ENCODE measurements around the gene NFE2L2. TPM values are rescaled to one million over a fixed set of nuclear protein-coding genes. Genes with fewer than 3 reads are reported as not detected.
"Not testable (repeated sequence)": the region's sequence is repeated elsewhere in the genome, so short reads cannot be mapped to it uniquely, and the experiment has no call there.

NFE2L2 gene
- 149 TPM for total RNA-seq

- ATAC-seq, result peak; percentile 93
- intact Hi-C loops (cut with DNase I), result loop anchor here (10.0 kb wide), 1 partner anchor 100 kb away; no protein-coding TSS in a partner anchor
- peak; percentile 98 for DNase-seq (ENCODE audit: low spot score)
Observed at GRCh38 chr2:177264693-177265587, at the start of gene NFE2L2. NFE2L2 (minus strand) TSS chr2:177264727; CDS start chr2:177264576, 151 bp downstream.

GRCh38 chr2:177314194-177314593 is 49.7 kb upstream of the NFE2L2 start:
- intact Hi-C loops (cut with DNase I), result no loop called here
- ATAC-seq (peak; percentile 82), DNase-seq (ENCODE audit: low spot score) (no peak)

- intact Hi-C loops (cut with DNase I), result no loop called here
- ATAC-seq (no peak), DNase-seq (ENCODE audit: low spot score) (no peak)
Observed at GRCh38 chr2:177313162-177313781, 48.7 kb upstream of the NFE2L2 start.

DNA sequence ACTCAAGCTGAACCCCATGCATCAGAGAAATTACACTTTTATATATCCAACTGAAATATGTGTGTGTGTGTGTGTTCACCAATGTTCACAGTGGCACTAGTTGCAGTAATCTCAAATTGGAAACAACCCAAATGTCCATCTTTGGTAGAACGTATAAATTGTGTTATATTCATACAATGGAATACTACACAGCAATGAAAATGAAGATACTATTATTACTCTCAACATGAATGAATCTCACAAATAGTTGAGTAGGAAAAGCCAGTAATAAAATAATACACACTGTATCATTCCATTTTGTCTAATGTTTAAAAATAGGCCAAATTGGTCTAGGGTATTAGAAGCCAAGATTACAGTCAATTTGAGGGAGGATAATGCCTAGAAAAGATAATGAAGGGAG is 48.0 kb upstream of the NFE2L2 start:
- no peak for ATAC-seq
- no peak for DNase-seq (ENCODE audit: low spot score)
- intact Hi-C loops (cut with DNase I), result no loop called here

- intact Hi-C loops (cut with DNase I); ATAC-seq; DNase-seq (ENCODE audit: low spot score): not testable (repeated sequence)
Observed at GRCh38 chr2:177309672-177310309, 45.3 kb upstream of the NFE2L2 start.

DNA sequence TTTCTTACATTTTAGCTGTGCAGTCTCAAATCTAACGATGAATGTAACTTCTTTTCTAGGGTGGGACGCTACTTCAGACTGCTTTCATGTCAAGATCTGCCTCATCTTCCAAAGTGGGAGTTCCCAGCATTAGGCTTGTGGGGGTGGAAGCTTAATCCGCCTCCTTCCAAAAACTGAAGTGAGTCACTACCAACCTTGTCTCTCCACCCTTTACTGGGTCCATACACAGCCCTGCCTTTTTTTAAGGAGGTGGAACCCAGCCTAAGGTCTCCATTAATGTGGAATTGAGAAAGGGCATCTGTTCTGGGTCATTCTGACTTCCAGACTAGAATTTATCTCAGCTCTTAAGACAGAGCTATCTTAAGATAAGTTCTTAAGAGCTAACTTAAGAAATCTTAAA is 42.0 kb upstream of the NFE2L2 start:
- intact Hi-C loops (cut with DNase I), result no loop called here
- ATAC-seq (no peak), DNase-seq (ENCODE audit: low spot score) (no peak)

DNA sequence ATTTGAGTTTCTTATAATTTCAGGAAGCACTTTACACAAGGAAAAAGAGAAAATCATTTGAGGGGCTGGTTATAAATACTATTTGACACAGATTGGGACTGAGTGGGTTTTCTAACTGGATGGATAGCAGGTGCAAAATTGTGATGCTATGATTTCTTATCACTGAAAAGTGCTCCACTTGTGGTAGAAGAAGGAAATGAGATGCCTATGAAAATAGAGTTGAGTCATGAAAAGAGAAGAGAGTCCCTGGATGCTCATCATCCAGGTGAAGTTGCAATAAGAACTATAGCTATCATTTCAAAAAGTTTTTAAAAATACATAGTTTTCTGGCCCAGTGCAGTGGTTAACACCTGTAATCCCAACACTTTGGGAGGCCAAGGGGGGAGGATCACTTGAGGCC is 39.4 kb upstream of the NFE2L2 start:
- ATAC-seq (no peak), DNase-seq (ENCODE audit: low spot score) (no peak)
- intact Hi-C loops (cut with DNase I), result no loop called here

DNA sequence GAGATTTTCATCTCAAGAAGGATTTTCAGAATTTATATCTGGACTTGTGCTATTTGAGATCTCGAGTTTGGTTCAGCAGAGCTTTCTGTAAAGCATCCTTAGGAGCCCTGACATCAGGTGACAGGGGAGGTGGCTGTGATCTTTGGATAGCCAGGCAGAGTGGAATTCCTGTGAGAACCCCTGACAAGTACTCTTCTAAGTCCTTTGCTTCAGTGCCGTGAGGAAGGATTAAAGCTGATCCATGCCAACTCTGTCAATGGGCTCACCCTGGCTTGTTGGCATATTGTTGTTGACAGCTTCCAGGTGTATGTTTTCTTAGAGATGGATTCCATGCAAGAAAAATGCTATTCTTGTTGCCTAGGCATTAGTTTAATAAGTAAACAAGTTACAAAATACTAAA is 38.0 kb upstream of the NFE2L2 start:
- intact Hi-C loops (cut with DNase I), result no loop called here
- no peak for DNase-seq (ENCODE audit: low spot score)
- no peak for ATAC-seq

DNA sequence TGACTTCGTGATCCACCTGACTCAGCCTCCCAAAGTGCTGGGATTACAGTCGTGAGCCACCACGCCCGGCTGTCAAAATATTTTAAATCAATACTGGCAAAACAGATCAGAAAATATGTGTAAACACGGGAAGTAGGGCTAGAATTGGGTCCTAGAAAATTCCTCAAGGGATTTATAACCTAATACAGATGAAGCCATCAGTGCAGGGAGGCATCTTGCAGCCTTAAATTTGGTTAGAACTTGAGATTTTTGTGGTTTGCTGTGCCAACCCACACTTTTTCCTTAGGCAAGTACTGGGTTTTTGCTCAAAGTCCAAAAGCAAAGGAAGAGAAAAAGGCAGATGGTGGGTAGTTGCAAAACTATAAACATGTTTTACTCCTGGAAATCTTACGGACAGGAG is 33.7 kb upstream of the NFE2L2 start:
- intact Hi-C loops (cut with DNase I), result no loop called here
- no peak for ATAC-seq
- no peak for DNase-seq (ENCODE audit: low spot score)

DNA sequence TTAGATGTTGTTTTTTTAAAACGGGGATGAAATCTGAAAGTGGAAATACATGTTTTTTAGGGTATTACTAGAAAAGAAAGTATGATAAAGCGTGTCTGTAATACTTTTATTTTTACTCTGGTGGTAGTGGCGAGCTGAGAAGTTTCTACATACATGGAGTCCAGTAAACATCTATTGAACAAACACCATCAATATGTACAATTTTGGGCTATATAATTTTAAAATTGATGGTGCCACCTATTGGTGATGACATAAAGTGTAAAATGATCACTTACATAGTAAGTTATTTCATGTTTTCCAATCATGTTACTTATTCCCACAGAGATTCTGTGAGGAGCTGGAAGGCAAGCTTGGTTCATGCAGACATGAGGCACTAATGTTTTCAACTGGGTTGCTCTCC is 31.5 kb upstream of the NFE2L2 start:
- intact Hi-C loops (cut with DNase I), result no loop called here
- DNase-seq (ENCODE audit: low spot score) (no peak), ATAC-seq (peak; percentile 47)

DNA sequence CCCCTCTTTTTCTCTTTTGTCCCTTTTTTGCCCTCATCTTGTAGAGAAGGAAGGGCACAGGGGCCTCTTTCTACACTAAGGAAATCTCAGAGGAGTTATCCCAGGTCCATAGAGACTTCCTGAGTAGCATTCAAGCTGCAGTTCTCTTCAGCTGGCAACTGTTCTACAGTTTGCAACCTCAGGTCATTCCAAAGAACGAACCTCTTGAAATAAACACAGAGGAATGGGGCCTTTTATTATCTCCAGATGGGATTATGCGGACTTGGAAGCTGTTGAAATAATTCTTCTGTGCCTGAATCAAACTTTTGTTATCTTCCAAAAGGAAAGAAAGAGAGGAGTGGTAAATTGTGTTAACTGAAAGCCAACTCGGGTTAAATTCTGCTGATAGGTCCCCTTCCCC is 31.0 kb upstream of the NFE2L2 start:
- intact Hi-C loops (cut with DNase I), result no loop called here
- DNase-seq (ENCODE audit: low spot score) (no peak), ATAC-seq (peak; percentile 96)

DNA sequence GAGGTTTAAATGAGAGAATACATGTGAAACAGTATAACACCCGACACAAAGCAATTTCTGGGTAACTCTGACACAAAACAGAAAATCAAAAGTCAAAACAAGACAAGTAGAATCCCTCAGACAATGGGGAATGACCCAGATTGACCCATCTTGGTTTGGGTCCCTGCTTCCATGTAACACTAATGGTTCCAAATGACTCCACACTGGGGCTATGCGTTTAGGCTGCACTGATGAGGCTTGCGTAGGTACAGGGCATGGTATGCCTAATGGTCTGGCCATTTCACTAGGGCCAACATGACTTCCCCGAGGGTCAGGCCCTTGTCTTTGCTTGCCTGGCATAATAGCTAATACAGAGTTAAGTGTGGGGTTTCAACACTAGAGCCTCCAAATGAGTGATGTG is 27.2 kb upstream of the NFE2L2 start:
- intact Hi-C loops (cut with DNase I), result no loop called here
- DNase-seq (ENCODE audit: low spot score) (no peak), ATAC-seq (no peak)

GRCh38 chr2:177289824-177290628 is 25.5 kb upstream of the NFE2L2 start:
- intact Hi-C loops (cut with DNase I), result no loop called here
- ATAC-seq, result no peak

GRCh38 chr2:177287814-177288213 is 23.3 kb upstream of the NFE2L2 start:
- intact Hi-C loops (cut with DNase I), result no loop called here
- ATAC-seq (peak; percentile 55), DNase-seq (ENCODE audit: low spot score) (no peak)

More at GRCh38 chr2:177289824-177290628, 25.5 kb upstream of the NFE2L2 start:
- DNase-seq (ENCODE audit: low spot score), result no peak

DNA sequence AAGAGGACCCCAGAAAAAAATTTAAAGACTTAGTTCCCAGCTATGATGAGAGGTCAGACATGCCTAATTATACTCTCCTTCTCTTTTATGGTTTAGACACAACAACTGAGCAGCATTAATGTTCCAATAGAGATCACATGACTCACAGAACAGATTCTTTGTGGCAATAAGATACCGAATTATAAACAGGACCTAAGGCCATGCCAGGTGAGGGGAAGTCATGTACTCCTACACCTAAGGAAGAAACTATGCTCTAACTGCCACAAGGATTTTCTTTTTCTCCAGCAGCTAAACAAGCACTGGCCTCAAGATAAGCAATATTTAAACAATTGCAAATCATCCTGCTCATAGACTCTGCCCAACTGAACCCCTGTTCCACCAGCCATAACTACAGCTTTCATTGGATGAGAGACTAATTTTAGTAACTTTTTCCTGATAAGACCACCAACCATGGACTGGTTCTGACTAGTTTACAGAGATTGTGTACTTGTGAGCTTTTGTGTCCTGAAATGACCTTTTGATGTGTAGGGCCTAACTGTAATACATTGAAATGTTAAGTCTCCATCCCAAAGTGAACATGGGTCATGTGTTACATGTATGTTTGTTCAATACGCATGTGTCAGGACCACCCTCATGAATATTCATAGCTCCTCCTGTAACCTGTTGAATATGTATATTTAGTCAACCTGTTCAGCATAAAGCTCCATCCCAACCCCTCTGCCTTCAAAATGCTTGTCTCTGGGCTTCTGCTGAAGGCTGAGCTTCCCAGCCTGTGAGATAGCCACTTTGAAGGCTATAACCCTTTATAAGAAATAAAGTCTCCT is 21.6 kb upstream of the NFE2L2 start:
- intact Hi-C loops (cut with DNase I), result no loop called here
- DNase-seq (ENCODE audit: low spot score), result no peak
- no peak for ATAC-seq

- DNase-seq (ENCODE audit: low spot score) (no peak), ATAC-seq (no peak)
- intact Hi-C loops (cut with DNase I), result no loop called here
Observed at GRCh38 chr2:177284531-177284930, 20.0 kb upstream of the NFE2L2 start.

GRCh38 chr2:177283906-177284305 is 19.4 kb upstream of the NFE2L2 start:
- ATAC-seq, result no peak
- intact Hi-C loops (cut with DNase I), result no loop called here

DNA sequence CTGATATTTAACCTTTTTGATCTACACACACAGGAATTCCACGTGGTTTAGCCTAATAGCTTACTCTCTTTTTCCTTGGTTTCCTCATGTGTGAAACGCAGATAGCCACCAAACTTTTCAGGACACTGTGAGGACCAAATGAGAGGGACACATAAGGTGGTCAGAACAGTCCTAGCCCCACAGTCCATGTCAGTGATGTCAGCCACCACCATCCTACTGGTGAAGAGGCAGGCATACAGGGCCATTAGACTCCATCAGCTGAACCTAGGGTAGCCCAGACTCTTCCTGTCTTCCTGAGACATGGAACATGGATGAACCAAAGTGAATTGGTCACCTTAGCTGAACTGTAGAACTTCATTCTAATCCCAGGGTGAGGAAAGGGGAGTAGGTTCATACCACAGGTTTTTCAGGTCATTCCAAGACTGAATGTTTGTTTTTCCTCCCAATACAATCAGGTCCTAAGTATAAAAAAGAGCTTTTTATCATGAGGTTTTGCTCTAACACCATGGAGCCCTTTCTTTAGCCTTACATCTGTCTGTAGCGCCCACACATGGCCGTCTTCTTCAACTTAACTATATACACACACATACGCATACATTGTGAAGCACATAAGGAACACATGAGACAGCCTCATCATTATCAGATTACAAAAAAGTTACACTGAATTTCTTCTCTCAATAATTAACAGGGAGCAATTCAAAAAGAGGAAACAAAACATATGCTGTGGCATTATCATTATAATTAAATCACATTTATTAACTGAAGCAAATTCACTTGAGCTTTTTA is 18.5 kb upstream of the NFE2L2 start:
- ATAC-seq (no peak), DNase-seq (ENCODE audit: low spot score) (no peak)
- intact Hi-C loops (cut with DNase I), result no loop called here

More at GRCh38 chr2:177283906-177284305, 19.4 kb upstream of the NFE2L2 start:
- no peak for DNase-seq (ENCODE audit: low spot score)

Data from sciatic nerve (tissue), 2 donors.